NT2/D1 (cell line): Measurements from ENCODE around the gene TRPV4.

ENCODE experiments used
- SUZ12 ChIP-seq: IDR thresholded peaks from 2 replicates; pipeline ENCODE4 v1.6.1; 2011; ENCODE audit not compliant: insufficient read length, insufficient read depth; ENCODE audit errors: extremely low read depth
- YY1 ChIP-seq: IDR thresholded peaks from 2 replicates; pipeline ENCODE4 v1.6.1; 2011; ENCODE audit not compliant: insufficient read length, insufficient read depth
- ZNF274 ChIP-seq: IDR thresholded peaks from 2 replicates; pipeline ENCODE4 v1.6.1; 2011; ENCODE audit warnings: mild to moderate bottlenecking, low read depth, low read length

DNA sequence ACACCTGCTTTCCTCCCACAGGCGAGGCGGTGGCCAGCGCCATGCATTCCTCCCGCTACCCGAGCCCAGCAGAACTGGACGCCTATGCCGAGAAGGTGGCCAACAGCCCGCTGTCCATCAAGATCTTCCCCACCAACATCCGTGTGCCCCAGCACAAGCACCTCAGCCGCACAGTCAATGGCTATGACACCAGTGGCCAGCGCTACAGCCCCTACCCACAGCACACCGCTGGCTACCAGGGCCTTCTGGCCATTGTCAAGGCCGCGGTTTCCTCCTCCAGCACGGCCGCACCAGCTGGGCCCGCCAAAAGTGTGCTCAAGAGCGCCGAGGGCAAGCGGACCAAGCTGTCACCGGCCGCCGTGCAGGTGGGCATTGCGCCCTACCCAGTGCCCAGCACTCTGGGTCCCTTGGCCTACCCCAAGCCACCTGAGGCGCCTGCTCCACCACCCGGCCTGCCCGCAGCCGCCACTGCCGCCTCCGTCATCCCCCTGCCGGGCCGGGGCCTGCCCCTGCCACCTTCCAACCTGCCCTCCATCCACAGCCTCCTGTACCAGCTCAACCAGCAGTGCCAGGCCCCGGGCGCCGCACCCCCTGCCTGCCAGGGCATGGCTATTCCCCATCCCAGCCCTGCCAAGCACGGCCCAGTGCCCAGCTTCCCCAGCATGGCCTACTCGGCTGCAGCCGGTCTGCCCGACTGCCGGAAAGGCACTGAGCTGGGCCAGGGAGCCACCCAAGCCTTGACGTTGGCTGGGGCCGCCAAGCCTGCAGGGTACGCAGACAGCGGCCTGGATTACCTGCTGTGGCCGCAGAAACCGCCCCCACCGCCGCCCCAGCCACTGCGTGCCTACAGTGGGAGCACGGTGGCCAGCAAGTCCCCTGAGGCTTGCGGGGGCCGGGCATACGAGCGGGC is 65.0 kb downstream of the TRPV4 start:
- TF ChIP-seq ZNF274 (no peak), YY1 (no peak), SUZ12 (no peak)
